GM19099 (cell line): ENCODE data around the gene RBMS3.

Source experiments
- POLR2A ChIP-seq: IDR thresholded peaks from 3 replicates; pipeline ENCODE4 v1.6.1; 2011; ENCODE audit warnings: low read depth; ENCODE audit not compliant: insufficient read length; ENCODE audit errors: extremely low read depth

RBMS3 gene

DNA sequence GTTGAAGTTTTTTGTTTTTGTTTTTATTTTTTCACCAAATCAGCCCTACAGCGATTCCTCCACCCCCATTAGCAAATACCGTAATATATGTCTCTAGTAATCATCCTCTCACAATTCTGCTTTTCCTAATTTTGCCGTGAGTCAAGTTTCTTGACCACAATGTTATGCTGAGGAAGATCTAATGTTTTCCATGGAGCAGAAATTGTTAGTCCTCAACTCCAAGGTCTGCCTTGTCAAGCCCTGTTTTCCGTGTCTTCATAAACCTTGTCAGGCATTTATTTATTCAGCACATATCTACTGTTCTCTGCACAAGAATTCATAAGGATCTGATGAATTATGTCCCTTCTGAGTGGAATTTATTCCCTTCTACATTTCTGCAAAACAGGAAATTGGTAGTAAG, 372.8 kb downstream of the RBMS3 start:
- TF ChIP-seq POLR2A: no peak

DNA sequence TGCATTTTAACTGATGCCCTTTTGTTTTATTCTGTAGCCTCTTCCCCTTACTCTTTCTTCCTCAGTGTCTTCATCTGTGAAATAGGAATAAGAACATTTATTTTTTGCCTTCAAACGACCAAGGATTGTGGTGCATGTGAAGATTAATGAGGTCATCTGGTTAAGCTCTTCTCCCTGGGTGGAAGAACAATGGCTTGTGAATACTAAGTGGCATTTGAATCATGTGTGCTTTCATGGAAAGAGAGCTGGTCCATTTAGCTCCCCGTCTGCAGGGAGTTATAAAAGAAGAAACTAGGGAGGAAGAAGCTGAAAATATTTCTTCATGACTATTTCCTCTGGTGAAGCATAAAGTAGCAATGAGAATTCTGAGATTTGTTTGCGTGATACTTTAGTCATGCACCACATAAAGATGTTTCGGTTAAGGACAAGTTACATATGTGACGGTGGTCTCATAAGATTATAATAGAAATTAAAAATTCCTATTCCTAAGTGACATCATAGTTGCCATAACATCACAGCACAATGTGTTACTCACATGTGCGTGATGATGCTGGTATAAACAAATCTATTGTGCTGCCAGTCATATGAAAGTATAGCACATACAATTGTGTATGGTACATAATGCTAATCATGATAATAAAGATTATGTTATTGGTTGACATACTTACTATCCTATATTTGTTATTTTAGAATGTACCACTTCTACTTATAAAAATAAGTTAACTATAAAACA, 374.3 kb downstream of the RBMS3 start:
- TF ChIP-seq POLR2A: no peak

DNA sequence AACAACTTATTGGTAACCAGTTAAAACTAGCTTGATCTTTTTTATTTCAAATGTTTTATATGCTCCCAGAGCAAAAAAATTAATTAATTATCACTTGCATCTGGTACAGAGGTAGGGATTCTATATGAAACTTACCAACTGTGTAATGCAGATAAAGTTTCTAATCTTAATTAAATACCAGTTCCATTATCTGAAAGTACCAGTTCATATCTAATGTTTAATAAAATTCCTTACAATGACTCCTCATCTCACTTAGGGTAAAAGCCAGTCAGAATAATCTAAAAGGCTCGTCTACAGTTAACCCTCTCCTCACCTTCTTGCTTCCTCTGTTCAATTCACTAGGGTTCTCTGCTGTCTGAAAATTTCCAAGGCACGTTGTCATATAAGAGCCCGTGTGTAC, 384.8 kb downstream of the RBMS3 start:
- TF ChIP-seq POLR2A: no peak

DNA sequence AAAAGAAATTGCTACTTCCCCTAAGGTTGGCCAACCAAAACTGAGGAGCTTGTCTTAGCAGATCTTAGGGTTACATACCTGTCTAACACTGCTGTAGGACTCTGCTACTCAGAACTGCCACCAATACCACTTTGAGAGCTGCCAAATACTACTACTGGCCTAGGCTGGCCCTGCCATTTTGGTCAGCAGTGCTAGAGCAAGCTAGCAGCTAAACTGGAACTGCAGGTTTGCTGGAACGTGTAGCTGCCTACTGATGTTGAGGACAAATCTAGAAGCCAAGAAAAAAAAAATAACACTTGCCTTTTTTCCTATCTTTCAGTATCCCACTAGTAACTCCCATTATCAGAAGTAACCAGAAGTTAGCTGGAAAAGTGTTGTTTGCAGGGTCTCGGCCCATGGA, 387.4 kb downstream of the RBMS3 start:
- TF ChIP-seq POLR2A: no peak

GRCh38 chr3:29668728-29669127, 387.9 kb downstream of the RBMS3 start:
- TF ChIP-seq POLR2A: no peak

DNA sequence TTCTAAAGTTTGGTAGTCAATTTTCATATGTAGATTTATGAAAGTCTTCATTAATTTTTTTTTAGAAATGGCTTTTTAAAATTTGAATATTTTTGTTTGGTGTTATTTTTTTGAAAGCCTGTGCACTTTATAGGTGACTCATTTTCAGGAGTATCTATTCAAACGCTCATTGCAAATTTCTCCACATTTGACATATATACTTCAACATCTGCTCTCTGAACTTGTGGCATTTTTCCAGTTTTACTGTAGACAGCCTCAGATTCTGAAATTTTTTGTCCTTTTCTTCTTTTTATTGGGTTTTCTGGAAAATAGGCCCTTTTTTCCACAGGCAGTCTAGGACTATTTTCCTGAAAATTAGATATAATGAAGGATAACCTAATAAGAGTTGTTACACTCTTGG, 396.6 kb downstream of the RBMS3 start:
- TF ChIP-seq POLR2A: no peak

GRCh38 chr3:29679944-29680343, 399.1 kb downstream of the RBMS3 start:
- TF ChIP-seq POLR2A: no peak

DNA sequence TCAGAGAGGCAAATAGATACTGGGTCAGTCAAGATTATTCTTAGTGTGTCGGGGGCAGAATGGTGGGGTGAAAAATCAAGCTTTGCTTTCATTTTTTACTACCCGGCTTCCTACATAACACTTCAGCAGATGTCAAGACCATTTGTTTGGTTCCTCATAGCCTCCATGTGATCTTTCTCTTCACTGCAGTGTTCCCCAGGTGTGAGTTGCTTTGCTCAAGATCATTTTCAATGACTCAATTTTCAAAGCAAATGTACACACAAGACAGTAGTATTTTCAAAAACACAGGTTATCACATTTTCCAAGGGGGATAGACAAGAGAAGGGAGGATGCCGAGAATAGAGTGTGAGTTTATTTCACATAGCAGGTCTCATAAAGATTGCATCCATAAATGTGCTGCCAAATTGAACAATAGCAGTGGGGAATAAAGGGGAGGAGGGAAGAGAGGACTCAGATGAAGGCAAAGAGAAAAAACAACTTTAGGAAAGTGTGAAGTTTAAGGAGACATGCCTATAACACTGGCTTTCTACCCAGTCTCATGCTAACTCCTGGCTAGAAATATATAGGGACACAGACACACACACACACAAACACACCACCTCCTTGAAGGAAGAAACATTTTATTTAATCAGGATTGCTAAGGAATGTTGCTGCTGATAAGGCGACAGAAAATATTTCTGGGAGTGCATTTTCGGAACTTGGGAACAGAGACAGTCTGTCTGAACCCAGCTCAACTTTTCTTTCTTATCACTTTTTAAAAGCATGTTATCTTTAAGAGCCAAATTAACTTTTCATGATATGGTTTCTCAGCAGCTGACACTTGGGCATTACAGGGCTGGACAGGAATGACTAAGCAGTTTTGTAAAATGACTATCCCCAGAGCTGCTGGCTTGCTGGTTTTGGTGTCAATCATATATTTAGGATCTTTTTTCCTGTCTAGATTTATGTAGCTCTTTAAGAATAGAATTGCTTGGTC, 402.4 kb downstream of the RBMS3 start:
- TF ChIP-seq POLR2A: no peak

DNA sequence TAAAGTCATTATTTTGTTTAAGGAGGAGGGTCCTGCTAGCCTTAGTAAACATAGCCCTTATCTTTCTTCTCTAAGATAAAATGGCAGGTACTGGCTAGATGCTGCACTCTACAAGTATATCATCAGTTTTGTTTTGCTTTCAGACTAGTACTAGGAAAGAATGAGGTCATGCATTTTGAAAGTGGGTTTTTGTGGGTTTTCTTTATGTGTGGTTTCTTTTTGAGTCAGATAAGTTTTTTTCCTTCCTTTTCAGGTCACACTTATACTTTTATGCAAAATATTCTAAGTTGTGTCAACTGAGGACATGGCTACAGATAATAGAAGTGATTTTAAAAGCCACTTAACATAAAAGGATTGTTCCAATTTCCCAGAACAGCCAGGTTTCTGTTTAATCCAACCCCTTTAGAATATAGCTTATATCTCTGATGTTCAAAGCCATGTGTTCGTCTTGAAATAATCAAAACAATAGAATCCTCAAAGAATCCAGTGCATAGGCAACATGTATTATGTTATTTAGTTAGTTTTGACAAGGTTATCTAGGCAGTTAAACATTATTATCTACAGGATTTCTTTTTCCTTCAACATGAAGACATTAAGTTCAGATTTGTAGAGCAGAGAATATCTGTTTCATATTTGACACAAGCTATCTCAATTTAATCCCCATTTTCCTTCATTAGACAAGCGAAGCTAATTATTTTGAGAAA, 406.2 kb downstream of the RBMS3 start:
- no peak for TF ChIP-seq POLR2A

DNA sequence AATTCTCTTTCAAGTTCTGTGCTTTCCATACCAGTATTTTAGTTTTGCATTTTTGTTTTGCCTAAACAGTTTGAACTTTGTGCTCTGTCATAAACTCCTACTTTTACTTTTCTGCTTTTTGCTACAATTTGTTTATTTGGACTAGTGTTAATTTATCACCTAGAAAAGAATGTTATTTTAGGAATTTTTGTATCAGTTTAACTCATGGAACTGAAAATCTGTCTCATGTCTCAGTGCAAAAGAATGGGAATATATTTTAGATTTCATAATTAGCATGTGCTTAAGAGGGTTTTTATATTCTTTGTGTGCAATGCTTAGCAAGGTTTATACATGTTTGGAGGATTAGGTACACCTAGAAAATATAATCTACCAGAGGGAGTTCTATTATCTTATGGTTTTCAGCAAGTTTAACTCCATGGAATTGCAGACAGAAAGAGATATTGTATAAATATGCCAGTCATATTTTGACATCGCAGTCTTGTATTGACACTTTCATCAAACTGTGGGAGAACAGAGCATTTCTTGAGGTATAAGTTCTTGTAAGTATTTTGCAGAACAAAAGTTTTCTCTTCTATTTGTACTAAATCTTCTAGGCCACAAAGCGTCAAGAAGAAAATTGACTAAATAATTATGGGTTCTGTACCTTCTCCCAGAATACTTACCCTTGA, 409.9 kb downstream of the RBMS3 start:
- no peak for TF ChIP-seq POLR2A

GRCh38 chr3:29693863-29694262, 413.0 kb downstream of the RBMS3 start:
- no peak for TF ChIP-seq POLR2A

DNA sequence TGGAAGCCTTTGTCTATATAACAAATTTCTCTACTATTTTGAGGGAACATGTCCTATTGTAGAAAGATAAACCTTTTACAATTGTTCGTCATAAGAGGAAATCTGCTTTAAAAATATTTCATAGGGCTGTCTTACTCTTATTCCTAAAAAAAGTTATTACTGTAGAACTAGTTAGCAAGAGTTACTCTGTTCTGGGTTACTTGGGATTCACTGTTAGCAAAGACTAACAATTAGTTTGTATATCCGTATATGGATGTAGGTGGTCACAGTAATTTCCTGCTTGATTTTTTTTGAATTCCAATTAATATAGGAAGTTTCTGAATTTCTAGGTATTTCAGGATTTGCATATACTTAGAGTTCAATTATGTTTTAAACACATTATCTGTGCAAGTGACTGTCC, 413.5 kb downstream of the RBMS3 start:
- no peak for TF ChIP-seq POLR2A

- TF ChIP-seq POLR2A: no peak
These were observed 413.9 kb downstream of the RBMS3 start for GRCh38 chr3:29694783-29695182.

DNA sequence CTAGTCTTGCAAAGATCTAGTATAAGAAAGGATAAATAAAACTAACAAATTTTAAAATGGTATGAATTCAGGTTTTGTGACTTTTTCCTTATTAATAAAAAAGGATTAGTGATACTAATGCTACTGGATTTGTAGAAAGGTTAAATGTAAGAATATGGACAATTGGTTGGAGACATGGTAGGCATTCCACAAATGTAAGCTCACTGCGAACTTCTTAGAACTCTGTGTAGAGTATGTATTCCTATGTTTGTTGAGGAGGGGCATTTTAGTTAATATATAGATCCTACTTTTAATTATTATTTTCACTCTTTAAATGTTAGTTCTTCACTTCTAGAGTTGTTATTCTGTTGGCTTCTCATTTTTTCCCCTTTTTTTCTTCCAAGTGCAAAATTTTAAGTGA, 414.3 kb downstream of the RBMS3 start:
- TF ChIP-seq POLR2A: no peak

GRCh38 chr3:29695643-29696198, 414.9 kb downstream of the RBMS3 start:
- no peak for TF ChIP-seq POLR2A

DNA sequence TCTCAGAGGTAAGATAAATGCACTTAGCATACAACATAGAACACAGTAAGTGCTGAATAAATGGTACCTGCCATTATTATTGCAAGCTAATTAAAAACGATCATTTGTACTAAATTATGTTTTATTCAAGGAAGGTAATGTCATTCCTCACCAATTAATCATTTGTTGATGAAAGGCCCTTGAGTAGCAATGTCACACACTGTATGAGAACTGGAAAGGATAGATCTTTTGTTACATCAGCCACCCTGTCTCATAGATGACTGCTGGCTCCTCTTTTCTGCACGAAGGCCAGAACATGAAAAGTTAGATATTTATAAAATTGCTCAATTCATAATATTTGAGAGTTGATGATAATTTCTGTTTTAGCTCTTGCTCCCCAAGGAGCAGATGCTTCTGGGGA, 415.4 kb downstream of the RBMS3 start:
- no peak for TF ChIP-seq POLR2A
